Measurements from ENCODE around the gene HEXA.

DNA sequence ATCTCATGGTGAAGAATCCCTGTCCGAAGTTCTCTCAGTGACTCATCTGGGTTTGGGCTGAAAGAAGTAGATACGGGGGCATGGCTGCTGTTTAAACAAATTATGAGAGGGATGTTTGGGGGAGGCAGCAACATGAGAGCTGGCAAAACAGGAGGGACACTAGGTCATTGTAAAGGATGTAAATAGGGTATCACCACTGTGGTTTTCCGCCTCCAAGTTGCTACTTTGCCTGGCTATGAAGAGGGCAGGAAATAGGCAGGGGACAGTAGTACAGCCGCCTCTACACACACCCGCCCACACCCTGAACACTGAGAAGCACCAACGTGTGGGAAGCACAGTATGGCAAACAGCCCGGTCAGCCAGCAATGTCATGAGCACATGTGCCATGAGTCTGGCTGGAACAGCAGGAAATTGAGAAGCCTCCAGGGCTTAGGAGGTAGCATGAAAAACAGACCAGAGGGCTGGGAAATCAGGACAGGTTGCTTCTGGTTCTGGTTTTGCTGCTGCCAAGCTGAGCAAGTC, 17.1 kb downstream of the HEXA start:
- TF ChIP-seq, protein P1, sequence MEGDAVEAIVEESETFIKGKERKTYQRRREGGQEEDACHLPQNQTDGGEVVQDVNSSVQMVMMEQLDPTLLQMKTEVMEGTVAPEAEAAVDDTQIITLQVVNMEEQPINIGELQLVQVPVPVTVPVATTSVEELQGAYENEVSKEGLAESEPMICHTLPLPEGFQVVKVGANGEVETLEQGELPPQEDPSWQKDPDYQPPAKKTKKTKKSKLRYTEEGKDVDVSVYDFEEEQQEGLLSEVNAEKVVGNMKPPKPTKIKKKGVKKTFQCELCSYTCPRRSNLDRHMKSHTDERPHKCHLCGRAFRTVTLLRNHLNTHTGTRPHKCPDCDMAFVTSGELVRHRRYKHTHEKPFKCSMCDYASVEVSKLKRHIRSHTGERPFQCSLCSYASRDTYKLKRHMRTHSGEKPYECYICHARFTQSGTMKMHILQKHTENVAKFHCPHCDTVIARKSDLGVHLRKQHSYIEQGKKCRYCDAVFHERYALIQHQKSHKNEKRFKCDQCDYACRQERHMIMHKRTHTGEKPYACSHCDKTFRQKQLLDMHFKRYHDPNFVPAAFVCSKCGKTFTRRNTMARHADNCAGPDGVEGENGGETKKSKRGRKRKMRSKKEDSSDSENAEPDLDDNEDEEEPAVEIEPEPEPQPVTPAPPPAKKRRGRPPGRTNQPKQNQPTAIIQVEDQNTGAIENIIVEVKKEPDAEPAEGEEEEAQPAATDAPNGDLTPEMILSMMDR (IDR thresholded peaks at IDR 0.05), result no peak
- no peak for TF ChIP-seq POLR2A (IDR thresholded peaks at IDR 0.05)
